Endothelial cell of umbilical vein (primary cell): ENCODE data around the gene IFITM5. TPM values are rescaled to one million over a fixed set of nuclear protein-coding genes. Genes with fewer than 3 reads are reported as not detected.
A peak's percentile ranks its signal among the peaks of the same experiment; 100 is the strongest.
"Not testable (repeated sequence)": the region's sequence is repeated elsewhere in the genome, so short reads cannot be mapped to it uniquely, and the experiment has no call there.

Source experiments
- BruUV-seq: library from RNA; stranded (reverse); fragments of 400-500 nt; replicated peaks from 2 replicates; lab custom pipeline; 2021; lab: Mats Ljungman, UMichigan
- CTCF ChIA-PET: fragments of 300-600, 350-600 bp; sonication (Branson Sonifier 250); formaldehyde crosslinking; loops from one replicate; lab custom pipeline; 2021; ENCODE audit warnings: antibody characterized with exemption, inconsistent platforms; lab: Charles Lee
- POLR2A ChIA-PET: fragments of 300-600, 350-600 bp; sonication (Branson Sonifier 250); formaldehyde crosslinking; loops from one replicate; lab custom pipeline; 2021; ENCODE audit warnings: antibody characterized with exemption, inconsistent platforms; lab: Charles Lee
- DNase-seq: peaks from one replicate; pipeline ENCODE4 v3.0.0-alpha.2; 2011; ENCODE audit warnings: low read depth, low spot score
- FAIRE-seq: peaks from 2 replicates; lab custom pipeline; 2011; peaks lifted over from hg19 to GRCh38; lab: Jason Lieb, UNC
- H2AFZ ChIP-seq: 2 replicates; pipeline ENCODE4 v1.6.0; 2012; ENCODE audit warnings: low read depth, low read length, control low read depth, inconsistent platforms
- H3K27ac ChIP-seq: 2 replicates; pipeline ENCODE4 v1.5.1; 2011; ENCODE audit warnings: low read depth, mild to moderate bottlenecking, control low read depth, low read length, moderate library complexity; ENCODE audit not compliant: insufficient read depth
- H3K27me3 ChIP-seq, 2 experiments: 2 replicates each; pipeline versions ENCODE4 v1.6.0 to v1.6.1; 2011; ENCODE audit warnings: low read length in 2 of 2, mixed read lengths in 1 of 2; ENCODE audit not compliant: control insufficient read depth in 2 of 2, insufficient read depth in 2 of 2
- H3K36me3 ChIP-seq, 2 experiments: 2 replicates in 1 of 2; 3 replicates in 1 of 2; pipeline ENCODE4 v1.5.1; 2011; ENCODE audit warnings: low read length in 2 of 2, mild to moderate bottlenecking in 1 of 2, moderate library complexity in 1 of 2; ENCODE audit not compliant: control insufficient read depth in 2 of 2, insufficient read depth in 2 of 2; ENCODE audit errors: extremely low read depth in 1 of 2
- H3K4me1 ChIP-seq: 3 replicates; pipeline ENCODE4 v1.5.1; 2011; ENCODE audit warnings: mild to moderate bottlenecking, low read length; ENCODE audit not compliant: control insufficient read depth, insufficient read depth; ENCODE audit errors: extremely low read depth
- H3K4me2 ChIP-seq: 2 replicates; pipeline ENCODE4 v1.6.1; 2011; ENCODE audit warnings: low read length, control low read depth, mixed read lengths; ENCODE audit not compliant: insufficient read depth
- H3K4me3 ChIP-seq, 3 experiments: fragments of 200-600 bp in 1 of 3; sonication (generic), shearing (Covaris generic) in 1 of 3; replicated peaks in 1 of 3; 2 replicates each; pipeline ENCODE4 v1.5.1; 2011 to 2016; ENCODE audit warnings: control low read depth in 3 of 3, low read length in 3 of 3, mild to moderate bottlenecking in 2 of 3, inconsistent platforms in 1 of 3, low read depth in 1 of 3, moderate library complexity in 1 of 3; ENCODE audit not compliant: insufficient read depth in 1 of 3
- H3K79me2 ChIP-seq: 2 replicates; pipeline ENCODE4 v1.6.0; 2012; ENCODE audit warnings: low read length, inconsistent platforms; ENCODE audit not compliant: control insufficient read depth, insufficient read depth
- H3K9ac ChIP-seq: replicated peaks from 2 replicates; pipeline ENCODE3; 2011; ENCODE audit warnings: low read length, control low read depth; ENCODE audit not compliant: insufficient read depth; ENCODE audit errors: extremely low read depth
- H3K9me1 ChIP-seq: replicated peaks from 3 replicates; pipeline ENCODE4 v1.6.0; 2011; ENCODE audit warnings: mild to moderate bottlenecking, low read length; ENCODE audit not compliant: control insufficient read depth, insufficient read depth; ENCODE audit errors: extremely low read depth
- H3K9me3 ChIP-seq: replicated peaks from 2 replicates; pipeline ENCODE4 v1.5.1; 2012; ENCODE audit warnings: low read length, inconsistent platforms; ENCODE audit not compliant: control insufficient read depth, insufficient read depth
- H4K20me1 ChIP-seq: replicated peaks from 2 replicates; pipeline ENCODE3; 2011; ENCODE audit warnings: mild to moderate bottlenecking, low read length; ENCODE audit not compliant: control insufficient read depth, insufficient read depth; ENCODE audit errors: extremely low read depth
- CTCF ChIP-seq, 2 donors: IDR thresholded peaks; 1 replicate in 1 of 2; 2 replicates in 1 of 2; pipeline ENCODE4 v1.5.1; 2011; ENCODE audit warnings: low read length in 2 of 2, mild to moderate bottlenecking in 2 of 2, moderate library complexity in 2 of 2, control low read depth in 1 of 2, inconsistent platforms in 1 of 2, low read depth in 1 of 2; ENCODE audit not compliant: insufficient read depth in 1 of 2; ENCODE audit errors: extremely low read depth in 1 of 2
- EZH2 ChIP-seq: IDR thresholded peaks from 2 replicates; pipeline ENCODE4 v1.6.1; 2012; ENCODE audit warnings: borderline replicate concordance, low read depth, mild to moderate bottlenecking, moderate library complexity, low read length, inconsistent platforms; ENCODE audit not compliant: severe bottlenecking
- FOS ChIP-seq: IDR thresholded peaks from 2 replicates; pipeline ENCODE4 v1.6.1; 2011; ENCODE audit warnings: mild to moderate bottlenecking, low read length, moderate library complexity, borderline replicate concordance; ENCODE audit not compliant: insufficient read depth
- GATA2 ChIP-seq: IDR thresholded peaks from 2 replicates; pipeline ENCODE4 v1.7.0; 2011; ENCODE audit warnings: low read depth, mild to moderate bottlenecking, moderate library complexity, mixed read lengths, low read length; ENCODE audit not compliant: insufficient read length, insufficient read depth
- JUN ChIP-seq: IDR thresholded peaks from 2 replicates; pipeline ENCODE4 v1.6.1; 2011; ENCODE audit warnings: borderline replicate concordance, low read depth; ENCODE audit not compliant: insufficient read length, insufficient read depth
- MYC ChIP-seq: IDR thresholded peaks from one replicate; pipeline ENCODE4 v1.6.1; 2011; ENCODE audit warnings: mild to moderate bottlenecking, low read depth, low read length
- POLR2A ChIP-seq: IDR thresholded peaks from 2 replicates; pipeline ENCODE4 v1.6.1; 2012; ENCODE audit warnings: low read depth, mild to moderate bottlenecking, control low read depth, low read length
- POLR2AphosphoS5 ChIP-seq: IDR thresholded peaks from 2 replicates; pipeline ENCODE4 v1.6.1; 2012; ENCODE audit warnings: low read depth, mild to moderate bottlenecking, control low read depth, low read length, moderate library complexity; ENCODE audit not compliant: insufficient read depth
- dilution Hi-C: fragments of 300-500 bp; cut with MboI; formaldehyde crosslinking; loops from one replicate; pipeline ENCODE4 v1.15.0; 2019; ENCODE audit warnings: low sequenced_read_pairs; ENCODE audit not compliant: extremely low pct_ligation_motif_present
- intact Hi-C: fragments of 100-400 bp; cut with micrococcal nuclease; formaldehyde crosslinking; loops from one replicate; pipeline ENCODE4 v1.10.0; 2022
- polyA plus RNA-seq, 4 experiments: library from polyadenylated mRNA; depleted of rRNA in 3 of 4; stranded (reverse) in 3 of 4; unstranded in 1 of 4; fragments of >200 nt; gene quantifications; 2 replicates each; pipeline versions ENCODE4 v1.2.1 to v1.2.3, GENCODE V29; 2011 to 2012; ENCODE audit warnings: missing spikeins in 1 of 4
- total RNA-seq: library from RNA; stranded (reverse); gene quantifications from 2 replicates; pipeline ENCODE4 v1.2.3, GENCODE V29; 2021
- TF ChIP-seq, protein P1 (sequence below): IDR thresholded peaks from 2 replicates; pipeline ENCODE4 v1.6.1; 2011; ENCODE audit not compliant: insufficient read depth, insufficient read length

Gene IFITM5
- total and polyA plus RNA-seq, 2 donors (not counting 3 experiments of a cell fraction or from before 2014, with no cell fraction given): not detected

DNA sequence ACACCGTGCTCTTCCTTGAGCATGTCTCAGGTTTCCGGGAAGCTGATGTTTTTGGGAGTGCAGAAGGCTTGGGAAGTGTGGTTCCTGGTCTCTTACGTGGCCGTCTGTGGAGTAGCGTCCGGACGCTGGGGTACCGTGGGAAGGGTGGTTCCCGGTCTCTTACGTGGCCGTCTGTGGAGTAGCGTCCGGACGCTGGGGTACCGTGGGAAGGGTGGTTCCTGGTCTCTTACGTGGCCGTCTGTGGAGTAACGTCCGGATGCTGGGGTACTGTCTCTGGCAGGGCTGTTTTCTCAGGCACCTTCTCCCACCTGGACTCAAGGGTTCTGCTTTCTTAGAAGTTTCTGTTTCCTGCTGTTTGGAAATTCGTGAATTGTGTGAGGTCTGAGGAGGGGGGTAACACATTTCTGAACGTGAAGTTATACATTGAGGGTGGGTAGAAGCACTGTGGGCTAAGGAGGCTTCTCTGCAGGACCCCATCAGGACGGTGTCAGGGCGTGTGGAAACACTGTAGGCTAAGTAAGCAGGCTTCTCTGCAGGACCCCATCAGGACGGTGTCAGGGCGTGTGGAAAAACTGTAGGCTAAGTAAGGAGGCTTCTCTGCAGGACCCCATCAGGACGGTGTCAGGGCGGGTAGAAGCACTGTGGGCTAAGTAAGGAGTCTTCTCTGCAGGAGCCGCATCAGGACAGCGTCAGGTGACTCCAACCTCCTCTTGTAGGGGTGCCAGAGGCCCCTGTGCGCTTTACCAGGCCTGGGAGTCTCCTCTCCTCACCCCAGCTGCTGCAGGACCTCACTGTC is 26.7 kb upstream of the IFITM5 start:
- dilution Hi-C loops (no loop called here), intact Hi-C loops (loop anchor here (2.0 kb wide), 1 partner anchor 31 kb away; no protein-coding TSS in a partner anchor)
- H3K27ac ChIP-seq: peak overlapping the region; percentile 59
- ChIA-PET CTCF (interaction anchor here (0.5 to 1.3 kb wide), 3 partner anchors 21 to 33 kb away, joined by 3 to 4 read pairs (median 3); no protein-coding TSS in a partner anchor), POLR2A (no interaction called here)
- no peak overlapping the region for H3K9ac ChIP-seq
- peak overlapping the region; percentile 50 for H2AFZ ChIP-seq
- no peaks in the 10 kb centered on the region for H3K79me2 ChIP-seq
- H3K4me1 ChIP-seq: peaks cover 15% of the 10 kb centered on the region
- H3K9me3 ChIP-seq: no peaks in the 10 kb centered on the region
- no peaks in the 10 kb centered on the region for H3K9me1 ChIP-seq
- FAIRE-seq (peak; percentile 35), DNase-seq (no peak)
- H4K20me1 ChIP-seq: no peaks in the 10 kb centered on the region
- no peak for TF ChIP-seq POLR2A
- TF ChIP-seq, protein P1, sequence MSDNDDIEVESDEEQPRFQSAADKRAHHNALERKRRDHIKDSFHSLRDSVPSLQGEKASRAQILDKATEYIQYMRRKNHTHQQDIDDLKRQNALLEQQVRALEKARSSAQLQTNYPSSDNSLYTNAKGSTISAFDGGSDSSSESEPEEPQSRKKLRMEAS: no peak
- no peak for TF ChIP-seq EZH2
- no peak for TF ChIP-seq JUN
- no peak for TF ChIP-seq CTCF (IDR thresholded peaks at IDR 0.05; ENCODE audit: extremely low read depth in 1 of 2, insufficient read depth in 1 of 2, low read depth in 1 of 2, low read length in 2 of 2)
- TF ChIP-seq POLR2AphosphoS5: no peak
- no peak for TF ChIP-seq GATA2
- TF ChIP-seq FOS: no peak
- TF ChIP-seq MYC: no peak
- no peak overlapping the region for H3K4me2 ChIP-seq
- H3K4me3 ChIP-seq: no peak overlapping the region
- no TSS peak for BruUV-seq
- no peaks in the 10 kb centered on the region for H3K27me3 ChIP-seq
- no peaks in the 10 kb centered on the region for H3K36me3 ChIP-seq

DNA sequence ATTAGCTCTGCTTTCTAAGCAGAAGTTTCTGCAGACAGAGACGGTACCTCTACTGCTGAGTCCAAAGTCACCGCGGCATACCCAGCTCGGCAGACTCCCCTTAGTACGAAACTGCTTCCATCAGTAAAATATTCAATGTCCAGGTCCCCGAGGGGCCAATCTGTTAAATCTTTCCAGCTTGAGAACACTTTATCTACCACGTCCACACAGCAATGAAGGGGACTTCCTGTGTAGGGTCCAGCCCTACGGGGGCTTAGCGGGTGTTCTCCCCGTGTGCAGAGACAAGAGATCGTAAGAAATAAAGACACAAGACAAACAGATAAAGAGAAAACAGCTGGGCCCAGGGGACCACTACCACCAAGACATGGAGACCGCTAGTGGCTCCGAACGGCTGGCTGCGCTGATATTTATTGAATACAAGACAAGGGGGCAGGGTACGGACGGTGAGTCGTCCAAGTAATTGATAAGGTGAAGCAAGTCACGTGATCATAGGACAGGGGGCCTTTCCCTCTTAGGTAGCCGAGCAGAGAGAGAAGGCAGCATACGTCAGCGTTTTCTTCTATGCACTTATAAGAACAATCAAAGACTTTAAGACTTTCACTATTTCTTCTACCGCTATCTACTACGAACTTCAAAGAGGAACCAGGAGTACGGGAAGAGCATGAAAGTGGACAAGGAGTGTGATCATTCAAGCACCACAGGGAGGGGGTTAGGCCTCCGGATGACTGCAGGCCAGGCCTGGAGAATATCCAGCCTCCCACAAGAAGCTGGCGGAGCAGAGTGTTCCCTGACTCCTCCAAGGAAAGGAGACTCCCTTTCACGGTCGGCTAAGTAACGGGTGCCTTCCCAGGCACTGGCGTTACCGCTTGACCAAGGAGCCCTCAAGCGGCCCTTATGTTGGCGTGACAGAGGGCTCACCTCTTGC is 25.5 kb upstream of the IFITM5 start:
- intact Hi-C loops, POLR2A ChIA-PET, H3K27ac ChIP-seq, H2AFZ ChIP-seq, FAIRE-seq, H4K20me1 ChIP-seq, H3K9ac ChIP-seq, H3K9me1 ChIP-seq, H3K4me3 ChIP-seq, H3K4me2 ChIP-seq, DNase-seq, H3K79me2 ChIP-seq, dilution Hi-C loops, H3K27me3 ChIP-seq, BruUV-seq, H3K9me3 ChIP-seq, H3K36me3 ChIP-seq: not testable (repeated sequence)
- CTCF ChIA-PET: interaction anchor here (0.5 kb wide), 1 partner anchor 34 kb away, joined by 3 read pairs; no protein-coding TSS in a partner anchor
- H3K4me1 ChIP-seq: peaks cover 15% of the 10 kb centered on the region
